Activated CD4-positive, CD25-positive, alpha-beta regulatory T cell (primary cell): Measurements from ENCODE around the gene PALLD.

Experiments used
- DNase-seq, 4 experiments: peaks; one replicate each; lab custom pipeline; 2025; lab: John Stamatoyannopoulos, UW

PALLD gene

DNA sequence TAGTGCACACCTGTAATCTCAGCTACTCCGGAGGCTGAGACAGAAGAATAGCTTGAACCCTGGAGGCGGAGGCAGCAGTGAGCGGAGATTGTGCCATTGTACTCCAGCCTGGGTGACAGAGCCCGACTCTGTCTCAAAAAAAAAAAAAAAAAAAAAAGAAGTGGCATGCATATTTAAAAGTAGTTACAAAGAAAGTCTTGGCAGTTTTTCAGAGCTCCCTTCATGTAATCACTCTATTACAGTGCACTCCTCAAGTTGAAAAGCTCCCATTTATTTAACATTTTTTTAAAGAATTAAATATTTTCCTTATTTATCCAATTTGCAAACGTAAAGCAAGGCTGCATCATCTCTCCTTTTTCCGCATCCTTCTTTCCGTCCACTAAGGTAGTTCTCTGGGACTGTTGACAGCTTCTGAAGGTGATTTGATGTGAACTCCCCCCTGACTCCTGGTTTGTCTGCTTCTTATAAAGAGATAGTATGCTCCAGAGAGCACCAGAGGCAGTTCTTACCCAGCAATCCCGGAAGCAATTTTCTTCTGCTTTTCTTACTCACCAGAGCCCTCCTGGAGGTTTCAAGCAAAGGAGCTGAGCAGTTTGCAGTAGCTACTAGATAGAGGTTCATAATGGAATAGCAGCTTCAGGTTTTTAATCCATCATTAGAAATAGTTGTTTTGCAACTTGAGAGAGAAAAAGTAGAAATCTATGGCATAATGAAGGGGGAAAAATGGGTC is 151.0 kb downstream of the PALLD start:
- DNase-seq = no peak

DNA sequence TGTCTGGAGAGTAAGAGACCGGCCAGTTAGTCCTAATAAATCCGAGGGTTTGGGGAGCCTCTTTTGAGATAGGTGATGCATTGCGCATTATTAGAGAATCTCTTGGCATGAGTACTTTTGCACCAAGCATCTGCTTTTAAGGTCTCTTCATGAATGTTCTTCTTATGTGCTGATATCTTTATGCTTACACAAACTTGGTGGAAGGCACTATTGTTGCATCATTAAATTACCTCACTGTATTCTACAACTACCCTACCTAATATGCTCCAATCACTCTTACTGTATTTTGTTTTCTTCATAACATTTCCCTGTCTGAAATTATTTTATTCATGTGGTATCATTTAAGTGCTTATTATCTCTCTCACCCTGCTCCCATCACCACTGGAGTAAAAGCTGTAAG is 151.6 kb downstream of the PALLD start:
- DNase-seq = no peak

DNA sequence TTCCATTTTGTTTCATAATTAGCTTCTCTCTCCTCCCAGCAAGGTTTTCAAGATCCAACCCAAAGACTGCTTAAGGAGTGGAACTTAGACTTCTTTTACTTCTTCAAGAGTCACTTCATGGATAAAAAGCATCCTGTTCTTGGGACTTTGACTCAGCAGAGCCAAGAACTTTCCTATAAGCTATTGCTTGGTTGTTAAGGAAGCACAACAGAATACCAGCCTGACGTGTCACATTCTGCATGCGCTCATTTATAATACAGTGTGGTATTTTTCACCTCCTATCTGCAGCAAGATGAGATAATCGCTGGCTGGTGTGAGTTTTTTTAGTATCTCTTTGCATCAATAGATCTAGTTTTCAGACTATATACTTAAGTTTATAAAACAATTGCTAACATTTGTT is 152.1 kb downstream of the PALLD start:
- DNase-seq = no peak

DNA sequence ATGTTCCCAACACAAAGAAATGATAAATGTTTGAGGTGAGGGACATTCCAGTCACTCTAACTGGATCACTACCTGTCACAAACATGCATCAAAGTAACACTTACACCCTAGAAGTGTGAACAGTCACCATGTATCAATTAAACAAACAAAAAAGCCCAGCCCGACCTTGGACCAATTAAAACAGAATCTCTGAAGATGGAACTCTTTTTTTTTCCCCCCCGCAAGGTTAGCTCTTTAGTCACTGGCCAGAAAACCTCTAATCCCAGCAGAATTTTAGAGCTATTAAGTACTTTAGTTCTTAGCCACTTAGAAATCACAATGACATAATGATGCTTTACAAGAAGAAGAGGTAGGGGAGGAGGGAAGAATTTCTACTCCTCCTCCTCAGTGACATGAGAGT is 154.5 kb downstream of the PALLD start:
- no peak for DNase-seq

DNA sequence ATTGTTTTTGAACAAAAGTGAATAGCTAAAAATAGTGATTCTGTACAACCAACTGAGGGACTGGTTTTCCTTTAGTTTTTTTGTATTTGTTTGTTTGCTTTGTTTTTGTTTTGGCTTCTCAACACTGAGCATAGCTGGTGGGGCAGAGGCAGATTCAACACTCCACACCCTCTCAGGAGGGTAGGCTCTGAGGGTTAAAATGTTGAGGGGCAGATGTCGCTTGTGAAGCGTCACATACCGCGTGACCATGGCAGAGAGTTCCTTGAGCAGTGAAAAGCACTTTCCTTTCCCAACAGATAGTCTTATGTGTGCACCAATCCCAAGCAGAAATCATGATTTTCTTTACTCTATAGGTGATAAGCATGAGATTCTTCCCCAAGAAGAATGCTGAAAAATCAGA is 155.0 kb downstream of the PALLD start:
- DNase-seq = no peak

DNA sequence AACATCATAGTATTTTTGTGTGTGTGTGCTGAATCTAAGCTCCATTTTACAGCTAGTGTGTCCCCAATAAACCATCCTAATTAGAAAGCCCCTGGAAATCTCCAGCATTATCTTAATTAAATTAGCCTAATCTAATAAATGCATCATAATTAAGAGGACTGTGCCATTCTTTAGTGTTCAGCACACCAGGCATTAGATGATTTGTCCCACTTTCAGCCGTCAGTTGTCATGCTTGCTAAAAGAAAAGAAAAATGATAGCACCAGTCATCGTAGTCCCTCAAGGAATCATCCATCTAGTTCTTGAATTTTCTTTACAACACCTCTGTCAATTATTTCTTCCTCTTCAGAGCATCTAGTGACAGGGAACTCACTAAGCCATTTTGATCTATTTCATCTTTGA is 155.9 kb downstream of the PALLD start:
- no peak for DNase-seq

DNA sequence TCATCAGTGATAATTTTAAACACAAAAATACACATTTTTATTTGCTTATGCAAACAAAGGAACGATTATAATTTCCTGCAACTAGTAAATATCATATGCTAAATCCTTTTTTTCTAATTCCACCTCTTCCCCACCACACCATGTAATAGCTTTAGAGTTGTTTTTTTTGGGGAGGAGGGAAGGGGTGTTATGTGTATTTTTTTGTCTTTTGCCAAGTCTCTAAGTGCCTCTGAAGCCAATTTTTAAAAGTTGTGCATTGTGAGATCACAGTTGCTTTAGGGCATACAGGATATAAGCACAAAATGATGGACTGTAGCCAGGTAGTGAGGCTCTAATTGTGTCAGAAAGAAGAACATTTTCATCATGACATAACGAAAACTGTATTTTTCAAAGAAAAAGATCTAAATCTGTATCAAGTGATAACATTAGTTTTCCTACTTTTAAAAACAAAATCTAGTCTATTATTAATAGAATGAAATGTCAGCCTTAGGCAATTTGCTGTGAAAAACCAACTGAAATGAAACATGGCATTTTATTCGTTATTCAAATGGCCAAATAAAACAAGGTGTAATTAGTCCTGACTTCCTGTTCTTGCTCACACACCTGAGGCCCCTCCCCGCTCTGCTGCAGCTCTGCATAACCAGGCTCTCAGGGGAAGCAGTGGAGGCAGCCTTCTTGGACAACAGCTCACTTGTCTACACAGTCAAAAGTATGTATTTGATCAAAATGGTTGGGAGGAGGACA is 157.4 kb downstream of the PALLD start:
- DNase-seq = no peak

DNA sequence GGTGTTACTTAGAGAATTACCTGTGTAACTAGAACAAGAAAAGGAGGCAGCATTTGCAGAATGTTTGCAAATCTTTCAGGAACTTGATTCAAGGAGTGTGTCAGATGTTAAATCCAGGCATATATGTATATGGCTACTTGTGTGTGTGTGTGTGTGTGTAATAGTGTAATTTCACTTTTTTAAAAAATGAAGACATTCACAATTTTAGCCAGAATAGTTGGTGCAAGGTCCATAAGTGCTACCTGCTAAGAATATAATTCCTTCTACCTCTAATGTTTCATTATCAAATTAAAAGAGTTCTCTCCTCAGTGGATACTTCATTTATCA is 158.0 kb downstream of the PALLD start:
- DNase-seq = no peak

DNA sequence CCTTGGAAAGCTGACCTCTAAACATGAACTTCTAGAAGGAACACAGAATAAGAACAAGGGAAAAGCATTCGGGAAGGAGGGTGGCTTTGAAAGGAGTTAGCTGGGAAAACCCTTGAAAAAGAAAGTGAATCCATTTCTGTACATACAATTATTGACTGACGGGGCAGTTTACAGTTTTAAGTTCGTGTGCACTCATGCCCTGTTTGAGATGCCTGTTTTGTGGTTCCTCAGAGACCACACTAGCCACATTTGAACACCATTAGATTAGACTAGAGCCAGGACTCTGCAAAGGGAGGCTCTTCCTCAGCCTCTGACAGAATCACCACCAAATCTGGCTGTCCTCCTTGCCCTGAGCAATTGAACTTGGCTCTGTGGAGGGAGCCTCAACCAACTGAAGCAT is 158.3 kb downstream of the PALLD start:
- DNase-seq = no peak

DNA sequence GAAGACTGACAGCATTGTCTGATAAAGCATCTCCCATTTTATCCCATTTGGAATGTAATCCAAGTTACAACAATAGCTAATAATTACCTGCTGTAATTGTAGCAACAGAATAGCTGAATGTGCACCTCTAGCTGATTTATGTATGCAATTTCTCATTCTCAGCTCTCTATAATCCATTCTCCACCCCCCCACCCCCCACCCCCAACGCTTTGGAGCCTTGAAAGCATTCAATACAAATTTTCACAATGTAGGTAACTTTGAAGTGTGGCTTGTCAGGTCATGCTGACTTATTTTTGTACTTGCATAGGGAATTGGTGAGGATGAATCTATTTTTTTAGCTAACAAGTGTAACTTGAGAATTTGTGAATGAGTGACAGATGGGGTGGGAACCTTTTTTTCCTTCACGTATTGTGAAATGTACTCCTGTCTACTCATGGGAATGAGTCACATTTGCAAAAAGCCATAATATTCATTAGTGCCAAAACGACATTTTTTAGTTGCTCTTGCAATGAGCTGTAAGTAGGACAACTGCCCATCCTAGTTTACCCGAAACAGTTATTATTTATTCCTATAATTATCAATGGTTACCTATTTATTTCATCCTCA is 159.3 kb downstream of the PALLD start:
- DNase-seq = no peak

DNA sequence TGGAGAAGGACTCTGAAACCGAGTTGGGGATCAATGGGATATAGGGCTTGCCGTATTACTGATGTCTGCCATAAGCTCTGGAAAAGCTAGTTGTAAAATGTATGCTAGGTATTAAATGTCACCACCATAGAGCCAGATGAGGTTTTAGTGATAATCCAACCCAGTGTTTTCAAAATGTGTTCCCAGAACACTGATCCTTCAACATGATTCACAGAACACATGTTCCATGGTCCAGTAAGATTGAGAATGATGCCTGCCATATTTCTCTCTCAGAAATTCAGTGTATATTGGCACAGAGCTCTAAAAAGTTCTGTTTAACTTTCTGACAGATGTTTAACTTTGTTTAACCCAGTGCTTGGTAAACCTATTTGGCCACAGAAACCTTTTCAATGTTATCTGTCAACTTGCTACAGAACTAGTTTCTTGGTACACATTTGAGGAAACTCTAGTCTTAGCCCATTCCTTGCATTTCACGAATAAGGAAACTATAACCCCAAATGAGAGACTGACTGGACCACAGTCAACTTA is 160.2 kb downstream of the PALLD start:
- DNase-seq = no peak

DNA sequence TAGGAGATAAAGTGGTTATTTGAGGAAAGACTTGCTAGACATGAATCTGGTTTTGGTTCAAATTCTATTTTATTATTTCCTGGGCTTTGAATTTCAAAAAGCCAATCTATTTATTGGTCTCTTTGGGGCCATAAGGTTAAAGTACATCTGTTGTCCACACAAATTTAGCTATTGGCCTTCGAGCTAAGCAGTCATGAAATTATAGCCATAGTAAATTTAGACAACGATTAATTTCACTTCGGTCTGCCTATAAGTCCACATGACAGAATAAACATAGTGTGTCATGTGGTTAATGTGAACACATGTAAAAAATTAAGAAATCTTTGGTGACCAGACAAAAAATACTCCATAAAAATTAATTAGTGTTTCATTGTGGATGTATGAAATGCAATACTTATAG is 161.9 kb downstream of the PALLD start:
- DNase-seq = no peak

DNA sequence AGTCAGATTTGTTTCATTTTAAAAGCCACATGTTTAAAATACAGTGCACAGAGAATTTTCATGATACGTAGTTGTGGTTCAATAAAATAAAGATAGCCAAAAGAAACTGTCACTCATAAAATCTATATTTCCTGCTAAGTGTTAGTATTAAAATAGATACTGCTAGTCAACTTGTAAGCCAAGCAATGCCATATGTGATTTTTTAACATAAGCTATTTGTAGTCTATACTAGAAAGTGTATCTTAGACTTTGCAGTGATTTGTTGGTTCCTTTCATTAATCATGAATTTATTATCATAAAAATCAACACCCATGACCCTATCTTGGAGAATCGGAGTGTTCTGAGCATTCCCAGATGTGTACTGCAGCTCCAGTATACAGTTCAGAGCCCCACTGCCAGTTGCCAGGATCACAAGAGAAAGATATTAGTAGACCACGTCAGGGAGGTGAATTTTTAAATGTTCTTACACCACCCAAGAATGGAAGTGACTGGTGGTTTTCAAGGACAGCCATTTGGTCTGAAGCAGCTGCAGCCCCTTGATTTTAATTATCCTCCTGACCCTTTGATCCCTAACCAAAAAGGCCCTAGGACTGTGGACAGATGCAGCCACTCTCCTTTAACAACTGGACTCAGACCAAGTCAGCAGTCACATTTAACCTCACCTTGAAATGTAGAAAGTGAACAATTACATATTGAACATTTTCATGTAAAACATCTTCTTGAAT is 163.1 kb downstream of the PALLD start:
- DNase-seq = no peak

DNA sequence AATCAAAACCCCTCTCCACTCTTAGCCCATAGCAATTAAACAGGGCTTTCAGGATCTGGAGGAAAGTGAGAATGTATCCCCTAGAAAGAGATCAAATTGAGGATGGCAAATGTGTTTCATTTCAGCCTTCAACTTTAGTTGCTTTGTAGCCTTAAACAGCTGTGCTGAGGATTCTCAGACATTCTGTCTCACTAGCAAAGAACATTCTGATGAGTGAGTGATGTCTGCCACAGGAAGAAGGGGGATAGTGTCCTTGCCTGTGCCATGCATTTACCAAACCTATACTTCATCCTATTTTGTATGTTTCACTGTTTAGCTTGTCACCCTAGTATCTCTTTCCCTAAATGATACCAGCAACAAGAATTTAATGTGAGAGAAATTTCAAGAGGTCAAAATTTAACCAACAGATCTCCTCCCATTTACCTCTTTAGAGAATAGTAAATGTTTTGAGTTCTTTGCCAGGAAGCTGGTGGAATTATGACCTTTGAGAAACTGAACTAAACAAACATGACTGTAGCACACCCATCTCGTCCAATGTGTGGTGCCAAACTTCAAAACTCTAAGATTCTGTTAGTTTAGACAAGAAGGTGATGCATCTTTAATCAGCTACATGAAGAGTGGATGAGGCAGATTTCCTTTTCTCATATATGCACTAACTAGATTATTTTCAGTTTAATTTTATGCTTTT is 165.6 kb downstream of the PALLD start:
- DNase-seq = no peak

DNA sequence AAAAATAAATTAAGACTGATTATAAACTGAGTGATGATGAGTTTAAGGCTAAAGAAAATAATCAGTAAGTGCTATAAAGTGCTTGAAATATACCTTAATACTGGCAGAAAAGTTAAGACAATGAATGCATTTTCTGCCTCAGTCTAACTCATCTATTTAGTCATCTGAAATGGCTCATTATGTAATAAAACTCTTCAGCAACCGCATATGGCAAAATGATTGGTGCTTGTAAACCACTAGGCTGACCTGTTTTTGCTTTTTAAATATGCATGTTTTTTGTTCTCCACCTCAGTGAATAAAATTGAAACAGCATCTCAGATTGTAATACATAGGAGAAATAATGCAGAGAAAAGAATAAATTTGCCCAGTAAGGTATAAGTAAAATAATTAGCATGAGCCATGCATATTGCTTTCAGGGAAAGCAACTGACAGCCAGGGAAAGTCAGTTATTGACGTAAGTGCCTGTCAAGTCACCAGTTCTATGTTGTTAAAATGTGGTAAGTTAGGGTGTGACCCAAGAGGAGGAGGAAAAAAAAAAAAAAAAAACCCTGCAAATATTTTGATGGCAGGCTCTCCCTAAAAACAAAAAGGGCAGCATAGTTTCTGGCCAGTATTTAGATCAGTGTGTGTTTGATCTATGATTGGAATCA is 167.5 kb downstream of the PALLD start:
- no peak for DNase-seq

DNA sequence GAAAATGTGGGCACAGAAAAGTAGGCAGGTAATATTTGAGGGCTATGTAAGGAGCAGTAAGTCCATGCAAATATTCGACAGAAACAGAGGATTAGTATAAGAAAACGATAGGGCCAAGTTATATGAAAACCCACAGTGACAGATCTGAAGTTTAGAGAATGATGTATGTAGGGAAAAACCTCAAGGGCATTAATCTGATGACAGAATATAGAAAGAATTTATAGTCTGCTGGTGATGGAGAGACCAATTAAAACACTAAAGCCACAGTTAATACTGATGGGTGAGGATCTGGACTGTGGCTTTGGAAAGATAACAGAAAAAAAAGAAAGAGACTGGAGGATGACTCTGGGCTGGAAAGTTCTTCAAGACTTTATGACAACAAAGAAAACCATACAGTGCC is 169.7 kb downstream of the PALLD start:
- DNase-seq = no peak

DNA sequence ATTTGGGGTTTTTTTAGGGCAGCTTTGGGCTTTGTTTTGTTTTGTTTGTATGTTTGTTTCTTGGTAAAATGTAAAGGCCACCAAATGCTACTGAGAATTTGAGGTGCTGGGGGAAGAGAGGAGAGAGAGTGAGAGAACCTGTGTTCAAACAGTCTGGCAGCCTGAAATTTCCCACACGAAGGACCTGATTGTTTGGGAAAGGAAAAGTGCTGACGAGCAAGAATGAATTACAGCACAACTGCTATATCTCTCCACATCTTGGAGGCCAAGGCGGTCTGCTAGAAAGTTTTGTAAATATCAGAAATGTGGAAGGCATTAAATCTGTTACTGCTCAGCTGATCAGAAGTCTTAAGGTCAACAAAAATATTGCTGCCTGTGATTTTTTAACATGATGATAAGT is 170.5 kb downstream of the PALLD start:
- no peak for DNase-seq

DNA sequence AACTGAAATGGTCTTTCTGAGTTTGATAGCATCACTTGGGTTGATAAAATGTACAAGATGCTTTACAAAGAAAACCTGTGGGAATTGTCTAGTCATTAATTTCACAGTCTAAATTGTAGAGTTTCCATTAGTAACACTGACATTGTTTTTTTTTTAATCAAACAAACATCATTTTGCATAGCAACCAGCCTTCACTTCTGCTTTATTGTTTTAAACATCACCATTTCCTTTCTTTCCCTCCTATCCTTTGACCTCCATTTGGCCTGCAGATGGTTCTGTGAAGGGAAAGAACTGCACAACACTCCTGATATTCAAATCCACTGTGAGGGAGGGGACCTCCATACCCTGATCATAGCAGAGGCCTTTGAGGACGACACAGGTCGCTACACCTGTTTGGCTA is 171.1 kb downstream of the PALLD start:
- no peak for DNase-seq

DNA sequence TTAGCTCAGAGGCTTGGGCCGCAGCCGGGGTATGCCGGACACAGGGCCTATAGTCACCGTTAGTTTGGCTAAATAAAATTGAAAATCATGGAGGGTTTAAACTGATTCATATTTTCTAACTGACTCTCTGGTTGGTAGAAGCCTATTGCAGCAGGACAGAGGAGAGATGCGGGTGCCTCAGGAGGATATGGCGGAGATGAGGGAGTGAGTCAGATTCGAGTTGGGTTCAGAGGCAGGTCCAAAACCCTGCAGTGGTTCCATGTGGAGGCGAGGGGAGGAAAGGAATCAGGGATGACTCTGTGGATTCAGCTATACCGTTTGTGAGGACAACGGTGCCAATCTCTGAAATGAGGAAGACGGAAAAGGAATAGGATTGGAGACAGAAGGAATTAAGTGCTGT is 176.6 kb downstream of the PALLD start:
- DNase-seq = no peak

DNA sequence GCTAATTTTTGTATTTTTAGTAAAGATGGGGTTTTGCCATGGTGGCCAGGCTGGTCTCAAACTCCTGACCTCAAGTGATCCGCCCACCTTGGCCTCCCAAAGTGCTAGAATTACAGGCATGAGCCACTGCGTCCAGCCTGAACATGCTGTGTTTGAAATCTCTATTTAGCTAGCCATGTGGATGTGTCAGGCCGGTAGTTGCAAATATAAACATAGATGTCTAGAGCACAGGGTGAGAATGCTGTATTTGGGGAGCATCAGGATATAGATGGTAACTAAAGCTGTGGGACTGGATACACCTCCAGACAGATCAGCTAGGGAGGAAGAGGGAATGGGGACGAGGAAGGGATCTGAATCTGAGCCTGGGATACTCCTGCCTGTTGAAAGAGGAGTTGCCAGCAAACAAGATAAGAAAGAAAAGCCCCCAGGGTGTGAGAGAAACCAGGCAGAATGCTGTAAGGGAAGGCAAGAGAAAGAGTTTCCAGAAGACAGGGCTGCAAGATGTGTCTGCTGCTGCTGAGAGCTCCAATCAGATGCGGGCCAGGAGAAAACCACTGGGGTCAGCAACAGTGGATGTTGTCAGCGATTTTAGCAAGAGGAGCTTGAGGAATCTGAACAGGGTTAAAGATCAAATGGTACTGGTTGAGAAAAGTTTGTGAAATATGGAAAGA is 177.4 kb downstream of the PALLD start:
- no peak for DNase-seq

DNA sequence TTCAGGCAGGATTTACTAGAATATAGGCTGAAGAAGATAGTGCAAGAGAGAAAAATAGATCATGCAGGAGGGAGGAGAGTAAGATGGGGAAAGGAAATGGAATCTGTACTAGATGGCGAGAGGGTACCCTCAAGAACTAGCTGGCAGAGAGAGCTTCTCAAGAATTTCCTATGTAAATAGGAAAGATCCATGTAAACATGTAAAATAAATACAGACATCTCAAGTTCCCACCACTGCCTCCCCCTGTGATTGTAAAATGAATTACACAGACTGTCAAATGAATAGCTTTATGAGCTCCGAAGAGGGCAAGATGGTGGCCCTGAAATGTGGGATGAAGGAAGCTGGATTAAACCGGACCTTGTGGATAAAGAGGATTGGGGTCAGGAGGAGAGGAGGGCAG is 178.0 kb downstream of the PALLD start:
- DNase-seq = no peak
